Effector CD4-positive, alpha-beta T cell (primary cell): Measurements from ENCODE around the gene NENF.

Source experiments
- DNase-seq: peaks from one replicate; pipeline ENCODE4 v3.0.0-alpha.2; 2020

Gene NENF

GRCh38 chr1:212482637-212483441 is 50.1 kb downstream of the NENF start:
- DNase-seq: no peak

GRCh38 chr1:212484701-212485570 is 52.2 kb downstream of the NENF start:
- DNase-seq: no peak

- no peak for DNase-seq
Measured at GRCh38 chr1:212485571-212485912, 52.8 kb downstream of the NENF start.

GRCh38 chr1:212485913-212486618 is 53.3 kb downstream of the NENF start:
- DNase-seq: no peak

GRCh38 chr1:212486619-212486975 is 53.9 kb downstream of the NENF start:
- DNase-seq: no peak

- no peak for DNase-seq
Measured at GRCh38 chr1:212487286-212487685, 54.6 kb downstream of the NENF start.

- no peak for DNase-seq
Measured at GRCh38 chr1:212487774-212488435, 55.2 kb downstream of the NENF start.

GRCh38 chr1:212488436-212489283 is 55.9 kb downstream of the NENF start:
- DNase-seq: no peak

GRCh38 chr1:212489284-212489859 is 56.7 kb downstream of the NENF start:
- DNase-seq: no peak

- no peak for DNase-seq
Measured at GRCh38 chr1:212490276-212490675, 57.6 kb downstream of the NENF start.

- no peak for DNase-seq
Measured at GRCh38 chr1:212491454-212491853, 58.7 kb downstream of the NENF start.
